HG03378 (cell line): ENCODE measurements around the gene FREM2.

Experiments used
- ATAC-seq: cut with Tn5 transposase; IDR thresholded peaks from one replicate; pipeline ENCODE4 v1.9.1; 2021; ENCODE audit warnings: mild to moderate bottlenecking, moderate library complexity; ENCODE audit not compliant: unreplicated experiment

The FREM2 gene

GRCh38 chr13:38686577-38687245 is at the start of gene FREM2:
Gene FREM2, plus strand, starts transcription at chr13:38687077. Its CDS starts 268 bp downstream, at chr13:38687345.
- no peak for ATAC-seq

GRCh38 chr13:38637576-38637975 is 49.3 kb upstream of the FREM2 start:
- ATAC-seq = no peak

GRCh38 chr13:38641164-38641948 is 45.5 kb upstream of the FREM2 start:
- no peak for ATAC-seq

- ATAC-seq = no peak
Measured at GRCh38 chr13:38647312-38647711, 39.6 kb upstream of the FREM2 start.

GRCh38 chr13:38648912-38649311 is 38.0 kb upstream of the FREM2 start:
- ATAC-seq = no peak

- ATAC-seq = no peak
Measured at GRCh38 chr13:38656699-38657098, 30.2 kb upstream of the FREM2 start.

- ATAC-seq = no peak
Measured at GRCh38 chr13:38657191-38657590, 29.7 kb upstream of the FREM2 start.

GRCh38 chr13:38658906-38659305 is 28.0 kb upstream of the FREM2 start:
- ATAC-seq = no peak

GRCh38 chr13:38661010-38661675 is 25.7 kb upstream of the FREM2 start:
- ATAC-seq = no peak

- no peak for ATAC-seq
Measured at GRCh38 chr13:38662362-38662761, 24.5 kb upstream of the FREM2 start.

GRCh38 chr13:38664906-38665305 is 22.0 kb upstream of the FREM2 start:
- ATAC-seq = no peak

GRCh38 chr13:38667526-38668109 is 19.3 kb upstream of the FREM2 start:
- no peak for ATAC-seq

- no peak for ATAC-seq
Measured at GRCh38 chr13:38669234-38669964, 17.5 kb upstream of the FREM2 start.

- no peak for ATAC-seq
Measured at GRCh38 chr13:38670627-38671026, 16.2 kb upstream of the FREM2 start.

GRCh38 chr13:38671980-38672379 is 14.9 kb upstream of the FREM2 start:
- no peak for ATAC-seq

- ATAC-seq = no peak
Measured at GRCh38 chr13:38674208-38674607, 12.7 kb upstream of the FREM2 start.

GRCh38 chr13:38680912-38681311 is 6.0 kb upstream of the FREM2 start:
- no peak for ATAC-seq

GRCh38 chr13:38684714-38685113 is 2.2 kb upstream of the FREM2 start:
- no peak for ATAC-seq

GRCh38 chr13:38685431-38685830 is 1.4 kb upstream of the FREM2 start:
- no peak for ATAC-seq

- ATAC-seq = no peak
Measured at GRCh38 chr13:38685974-38686576, 802 bp upstream of the FREM2 start.
